Suprapubic skin (tissue), 4 donors: ENCODE measurements around the gene CD300A. TPM values are rescaled to one million over a fixed set of nuclear protein-coding genes. Genes with fewer than 3 reads are reported as not detected.
A peak's percentile ranks its signal among the peaks of the same experiment; 100 is the strongest.

Source experiments
- DNase-seq, 2 donors: peaks; one replicate each; pipeline ENCODE4 v3.0.0-alpha.2; 2019; ENCODE audit warnings: low spot score in 2 of 2
- H3K27ac ChIP-seq: fragments of 200-600 bp; sonication (generic); one replicate; pipeline ENCODE4 v1.5.1; 2019
- H3K27me3 ChIP-seq: fragments of 200-600 bp; sonication (generic); one replicate; pipeline ENCODE4 v1.5.1; 2019
- H3K36me3 ChIP-seq: fragments of 200-600 bp; sonication (generic); one replicate; pipeline ENCODE4 v1.5.1; 2019
- H3K4me1 ChIP-seq: fragments of 200-600 bp; sonication (generic); one replicate; pipeline ENCODE4 v1.5.1; 2019
- H3K4me3 ChIP-seq: fragments of 200-600 bp; sonication (generic); one replicate; pipeline ENCODE4 v1.5.1; 2019; ENCODE audit warnings: mild to moderate bottlenecking
- H3K9me3 ChIP-seq: fragments of 200-600 bp; sonication (generic); one replicate; pipeline ENCODE4 v1.5.1; 2019
- CTCF ChIP-seq, 2 donors: fragments of 200-600 bp in 1 of 2; fragments of 450-650 bp in 1 of 2; sonication (generic) in 1 of 2; IDR thresholded peaks; one replicate each; pipeline ENCODE4 v1.5.1; 2016 to 2019; ENCODE audit warnings: antibody characterized with exemption in 2 of 2, mild to moderate bottlenecking in 1 of 2, moderate library complexity in 1 of 2
- EP300 ChIP-seq: sonication (generic); formaldehyde crosslinking; IDR thresholded peaks from one replicate; pipeline ENCODE4 v1.6.1; 2017; ENCODE audit warnings: antibody characterized with exemption
- POLR2A ChIP-seq, 2 donors: fragments of 450-650 bp; IDR thresholded peaks; one replicate each; pipeline ENCODE4 v1.6.1; 2017; ENCODE audit warnings: antibody characterized with exemption in 2 of 2, mild to moderate bottlenecking in 2 of 2, moderate library complexity in 2 of 2
- POLR2AphosphoS5 ChIP-seq, 3 donors: sonication (generic); formaldehyde crosslinking; IDR thresholded peaks; one replicate each; pipeline ENCODE4 v1.6.1; 2017; ENCODE audit warnings: antibody characterized with exemption in 3 of 3
- WGBS: methylation state at CpG from one replicate; pipeline ENCODE4 v1.1.5; 2018; 5-methylcytosine and 5-hydroxymethylcytosine counted together
- total RNA-seq, 4 donors: library from RNA; depleted of rRNA; stranded (reverse); fragments of >200 nt; gene quantifications; one replicate each; pipeline ENCODE4 v1.1.0, GENCODE V29; 2016

CD300A gene
- total RNA-seq, 4 donors from 2014 or later = 1.4 to 6.3 (median 2.9) TPM

GRCh38 chr17:74520790-74521480 is 54.5 kb downstream of the CD300A start:
- TF ChIP-seq POLR2A (IDR thresholded peaks at IDR 0.05) (no peak), POLR2AphosphoS5 (IDR thresholded peaks at IDR 0.05) (peak in 1 of 3 donors; percentile 23)
- peak in 1 of 2 donors; percentile 75 for DNase-seq
- Histone ChIP-seq H3K27me3 (no peaks in the 10 kb centered on the region), H3K27ac (peak overlapping the region; percentile 52), H3K4me1 (no peaks in the 10 kb centered on the region), H3K9me3 (peaks cover 3% of the 10 kb centered on the region), H3K4me3 (no peak overlapping the region), H3K36me3 (no peaks in the 10 kb centered on the region)
- 83% methylated on average over 21 of the region's 21 CpGs for WGBS

- Histone ChIP-seq H3K27ac (peak overlapping the region; percentile 52), H3K27me3 (no peaks in the 10 kb centered on the region), H3K36me3 (no peaks in the 10 kb centered on the region), H3K9me3 (peaks cover 3% of the 10 kb centered on the region), H3K4me1 (no peaks in the 10 kb centered on the region), H3K4me3 (no peak overlapping the region)
- peak in 1 of 2 donors; percentile 76 for DNase-seq
- 87% methylated on average over 8 of the region's 9 CpGs for WGBS
- TF ChIP-seq CTCF (IDR thresholded peaks at IDR 0.05) (no peak), EP300 (no peak), POLR2AphosphoS5 (IDR thresholded peaks at IDR 0.05) (no peak), POLR2A (IDR thresholded peaks at IDR 0.05) (no peak)
Measured at GRCh38 chr17:74521701-74522201, 55.3 kb downstream of the CD300A start.

GRCh38 chr17:74522381-74523105 is 56.1 kb downstream of the CD300A start:
- TF ChIP-seq POLR2A (IDR thresholded peaks at IDR 0.05) (no peak), CTCF (IDR thresholded peaks at IDR 0.05) (no peak)
- Histone ChIP-seq H3K4me1 (no peaks in the 10 kb centered on the region), H3K27me3 (no peaks in the 10 kb centered on the region), H3K27ac (no peak overlapping the region), H3K9me3 (peaks cover 3% of the 10 kb centered on the region), H3K36me3 (no peaks in the 10 kb centered on the region), H3K4me3 (no peak overlapping the region)
- 79% methylated on average over 5 of the region's 10 CpGs for WGBS
- peak in 1 of 2 donors; percentile 59 for DNase-seq

GRCh38 chr17:74523308-74523707 is 56.9 kb downstream of the CD300A start:
- DNase-seq = peak in 1 of 2 donors; percentile 40
- 91% methylated on average over 3 of the region's 3 CpGs for WGBS
- Histone ChIP-seq H3K4me1 (no peaks in the 10 kb centered on the region), H3K9me3 (peaks cover 3% of the 10 kb centered on the region), H3K27me3 (no peaks in the 10 kb centered on the region), H3K27ac (no peak overlapping the region), H3K36me3 (no peaks in the 10 kb centered on the region), H3K4me3 (no peak overlapping the region)
- TF ChIP-seq POLR2A (IDR thresholded peaks at IDR 0.05) (no peak), POLR2AphosphoS5 (IDR thresholded peaks at IDR 0.05) (no peak), EP300 (no peak), CTCF (IDR thresholded peaks at IDR 0.05) (no peak)

GRCh38 chr17:74524653-74525464 is 58.4 kb downstream of the CD300A start:
- 78% methylated on average over 8 of the region's 11 CpGs for WGBS
- no peak for TF ChIP-seq POLR2A (IDR thresholded peaks at IDR 0.05)
- TF ChIP-seq POLR2AphosphoS5 (IDR thresholded peaks at IDR 0.05) = no peak
- no peak for TF ChIP-seq CTCF (IDR thresholded peaks at IDR 0.05)
- peak; percentile 25 to 35 for DNase-seq
- H3K27ac ChIP-seq = no peak overlapping the region
- H3K4me1 ChIP-seq = no peaks in the 10 kb centered on the region
- no peaks in the 10 kb centered on the region for H3K9me3 ChIP-seq
- peaks cover 2% of the 10 kb centered on the region for H3K27me3 ChIP-seq
- no peaks in the 10 kb centered on the region for H3K36me3 ChIP-seq
- no peak overlapping the region for H3K4me3 ChIP-seq
